Amniotic epithelial cell (primary cell): ENCODE measurements around the gene AKAP17A.

ENCODE experiments used
- DNase-seq: peaks from one replicate; pipeline ENCODE4 v3.0.0-alpha.2; 2010; ENCODE audit warnings: low read depth

The AKAP17A gene

DNA sequence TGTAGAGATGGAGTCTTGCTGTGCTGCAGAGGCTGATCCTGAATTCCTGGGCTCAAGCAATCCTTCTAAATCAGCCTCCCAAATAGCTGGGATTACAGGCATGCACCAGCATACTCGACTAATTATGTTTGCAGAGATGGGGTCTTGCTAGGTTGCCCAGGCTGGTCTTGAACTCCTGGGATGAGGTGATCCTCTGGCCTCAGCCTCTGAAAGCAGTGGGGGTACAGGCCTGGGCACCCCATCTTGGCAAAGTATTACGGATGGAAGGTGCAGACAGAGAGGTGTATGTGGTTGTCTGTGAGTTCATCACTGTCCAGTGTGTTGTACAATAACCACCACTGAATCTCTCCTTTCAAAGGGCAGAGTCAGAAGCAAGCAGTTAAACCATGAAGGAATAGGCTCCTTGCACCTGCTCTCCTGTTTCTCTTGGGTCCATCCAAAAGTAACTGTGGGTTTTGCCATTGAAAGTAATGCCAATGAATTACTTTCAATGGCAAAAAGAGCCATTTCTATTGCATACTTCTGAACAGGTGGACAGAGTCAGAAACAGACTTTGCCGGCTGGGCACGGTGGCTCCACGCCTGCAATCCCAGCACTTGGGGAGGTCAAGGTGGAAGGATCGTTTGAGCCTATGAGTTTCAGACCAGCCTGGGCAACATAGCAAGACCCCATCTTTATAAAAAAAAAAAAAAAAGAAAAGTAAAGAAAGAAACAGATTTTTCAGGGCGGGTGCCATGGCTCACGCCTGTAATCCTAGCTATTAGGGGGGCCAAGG lies 7.0 kb upstream of the AKAP17A start:
- DNase-seq, result no peak

- no peak for DNase-seq
These were observed 4.2 kb upstream of the AKAP17A start for GRCh38 chrX:1587161-1587560.

GRCh38 chrX:1589356-1590130 lies 1.9 kb upstream of the AKAP17A start:
- no peak for DNase-seq

GRCh38 chrX:1591863-1592469 lies 562 bp downstream of the AKAP17A start:
- DNase-seq, result no peak

GRCh38 chrX:1592470-1593142 lies 1.2 kb downstream of the AKAP17A start:
- peak; percentile 29 for DNase-seq

GRCh38 chrX:1593286-1594271 lies 2.2 kb downstream of the AKAP17A start:
- no peak for DNase-seq

- no peak for DNase-seq
These were observed 4.3 kb downstream of the AKAP17A start for GRCh38 chrX:1595711-1596060.

- no peak for DNase-seq
These were observed 5.4 kb downstream of the AKAP17A start for GRCh38 chrX:1596676-1597344.

DNA sequence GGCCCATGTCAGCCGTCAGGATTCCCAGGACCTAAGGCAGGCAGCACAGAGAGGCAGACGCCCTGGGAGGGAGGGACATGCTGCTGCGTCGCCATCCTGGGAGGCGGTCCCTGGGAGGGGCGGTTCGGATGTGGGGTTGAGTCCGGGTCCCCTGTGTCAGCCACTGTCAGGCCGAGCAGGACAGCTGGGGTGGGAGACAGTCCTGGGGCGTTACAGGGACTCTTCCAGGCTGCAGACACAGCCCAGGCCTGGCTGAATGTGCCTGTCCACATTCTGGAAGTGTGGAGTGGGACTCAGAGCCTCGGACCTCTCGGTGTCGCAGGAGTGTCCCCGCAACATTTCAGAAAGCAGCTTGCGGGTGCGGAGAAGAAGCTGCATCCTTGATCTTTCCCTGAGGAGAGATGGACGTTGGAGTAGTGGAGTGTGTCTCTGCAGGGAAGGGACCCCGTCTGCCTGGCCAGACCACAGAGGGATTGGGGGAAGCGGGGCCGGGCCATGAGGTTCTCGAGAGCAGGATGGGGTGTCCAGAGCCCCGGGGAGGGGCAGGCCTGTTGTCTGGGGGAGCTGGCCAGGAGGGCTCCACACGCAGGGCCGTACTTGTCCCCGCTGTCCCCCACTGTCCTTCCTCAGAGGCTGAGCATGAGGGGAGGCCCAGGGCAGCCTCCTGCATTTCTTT lies 6.1 kb downstream of the AKAP17A start:
- DNase-seq, result no peak

- DNase-seq, result no peak
These were observed 6.8 kb downstream of the AKAP17A start for GRCh38 chrX:1598021-1598875.

DNA sequence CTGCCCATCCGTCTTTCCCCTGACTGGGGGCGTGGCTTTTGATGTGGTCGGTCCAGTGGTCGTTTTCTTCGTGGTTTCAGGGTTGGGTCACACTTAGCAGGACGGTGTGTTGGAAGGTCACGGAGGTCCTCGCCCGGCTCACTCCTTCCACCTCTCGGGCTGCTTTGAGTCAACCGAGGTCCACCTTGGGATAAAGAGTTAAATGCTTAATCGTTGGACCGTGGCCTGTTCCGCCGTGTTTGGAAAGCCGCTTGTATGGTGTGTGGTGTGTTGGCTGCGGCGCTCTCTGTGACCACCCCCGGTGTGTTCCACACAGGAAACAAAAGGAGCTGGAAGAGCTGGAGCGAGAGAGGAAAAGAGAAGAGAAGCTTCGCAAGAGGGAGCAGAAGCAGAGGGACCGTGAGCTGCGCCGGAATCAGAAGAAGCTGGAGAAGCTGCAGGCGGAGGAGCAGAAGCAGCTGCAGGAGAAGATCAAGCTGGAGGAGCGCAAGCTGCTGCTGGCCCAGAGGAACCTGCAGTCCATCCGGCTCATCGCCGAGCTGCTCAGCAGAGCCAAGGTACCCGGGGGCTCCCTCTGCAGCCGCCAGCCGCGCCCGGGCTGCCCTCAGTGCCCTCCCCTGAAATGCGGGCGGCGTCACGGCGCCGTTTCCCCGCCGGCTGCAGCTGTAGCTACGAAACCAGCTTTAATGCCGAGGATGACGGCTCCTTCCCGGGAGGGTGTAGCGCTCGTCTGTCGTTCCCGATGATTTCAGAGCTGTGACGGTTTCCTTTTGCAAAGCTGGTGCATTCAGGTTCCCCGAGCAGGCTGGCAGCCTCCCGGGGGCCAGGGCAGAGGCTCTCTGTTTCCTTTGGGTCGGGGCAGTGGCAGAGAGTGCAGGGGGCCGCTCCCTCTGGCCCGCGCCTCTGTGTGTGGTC lies 7.7 kb downstream of the AKAP17A start:
- DNase-seq, result no peak

- no peak for DNase-seq
These were observed 8.5 kb downstream of the AKAP17A start for GRCh38 chrX:1599791-1600405.

DNA sequence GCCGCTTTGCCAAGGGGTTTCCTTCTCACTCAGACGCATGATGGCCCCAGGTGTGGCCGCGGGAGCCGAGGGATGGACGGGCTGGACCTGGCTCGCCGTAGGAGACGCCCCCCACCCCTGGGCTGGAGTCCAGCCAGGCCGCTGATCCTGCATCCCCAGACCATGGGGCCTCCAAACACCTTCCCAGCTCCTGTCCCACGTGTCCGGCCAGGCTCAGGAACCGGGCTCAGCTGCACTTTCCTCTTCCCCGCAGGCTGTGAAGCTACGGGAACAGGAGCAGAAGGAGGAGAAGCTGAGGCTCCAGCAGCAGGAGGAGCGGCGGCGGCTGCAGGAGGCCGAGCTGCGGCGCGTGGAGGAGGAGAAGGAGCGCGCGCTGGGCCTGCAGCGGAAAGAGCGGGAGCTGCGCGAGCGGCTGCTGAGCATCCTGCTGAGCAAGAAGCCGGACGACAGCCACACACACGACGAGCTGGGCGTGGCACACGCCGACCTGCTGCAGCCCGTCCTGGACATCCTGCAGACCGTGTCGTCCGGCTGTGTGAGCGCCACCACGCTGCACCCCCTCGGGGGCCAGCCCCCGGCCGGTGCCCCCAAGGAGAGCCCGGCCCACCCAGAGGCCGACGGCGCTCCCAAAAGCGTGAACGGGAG lies 9.1 kb downstream of the AKAP17A start:
- DNase-seq, result no peak

GRCh38 chrX:1601051-1601767 lies 9.8 kb downstream of the AKAP17A start:
- no peak for DNase-seq

- no peak for DNase-seq
These were observed 10.3 kb downstream of the AKAP17A start for GRCh38 chrX:1601768-1602085.

- no peak for DNase-seq
These were observed 10.9 kb downstream of the AKAP17A start for GRCh38 chrX:1602299-1602698.

DNA sequence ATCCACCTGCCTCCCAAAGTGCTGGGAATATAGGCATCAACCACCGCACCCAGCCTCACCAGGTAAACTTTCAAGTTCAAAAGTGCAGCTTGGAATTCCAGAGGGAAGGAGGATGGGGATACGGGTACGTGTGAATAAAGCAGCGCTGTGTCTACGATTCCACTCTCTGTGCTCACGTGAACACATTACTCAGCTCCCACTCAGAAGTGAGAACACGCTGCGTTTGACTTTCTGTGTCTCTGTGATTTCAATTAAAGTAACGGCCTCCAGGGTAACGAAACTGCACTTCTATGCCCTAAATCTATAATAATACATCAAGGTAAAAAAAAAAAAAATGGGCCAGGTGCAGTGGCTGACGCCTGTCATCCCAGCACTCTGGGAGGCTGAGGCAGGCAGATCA lies 15.1 kb downstream of the AKAP17A start:
- no peak for DNase-seq
